A549 (cell line): ENCODE measurements around the gene HSPG2. TPM values are rescaled to one million over a fixed set of nuclear protein-coding genes. Genes with fewer than 3 reads are reported as not detected.

Experiments
- ATAC-seq, 2 experiments: fragments of 200-7000 bp in 1 of 2; fragments of >200 bp in 1 of 2; cut with Nextera tagmentation in 1 of 2; cut with Tn5 transposase in 1 of 2; 3 replicates each; pipeline versions ENCODE4 v1.8.0 to v1.9.1; 2018 to 2020; ENCODE audit warnings: mild to moderate bottlenecking in 1 of 2, moderate library complexity in 1 of 2
- CTCF ChIA-PET: fragments of 300-600 bp; sonication (Branson Sonifier 250); formaldehyde crosslinking; extraction: SDS; loops from one replicate; lab custom pipeline; 2021; ENCODE audit warnings: antibody characterized with exemption, inconsistent platforms; lab: Yijun Ruan, JAX
- POLR2A ChIA-PET: fragments of 350-600 bp; formaldehyde crosslinking; extraction: SDS; loops from one replicate; lab custom pipeline; 2021; ENCODE audit warnings: antibody characterized with exemption, inconsistent platforms; lab: Yijun Ruan, JAX
- DNase-seq, 2 experiments: peaks; one replicate each; pipeline versions ENCODE4 v3.0.0 to v3.0.0-alpha.2; 2011 to 2016; ENCODE audit warnings: low read depth in 1 of 2, low spot score in 1 of 2
- FAIRE-seq: peaks from 2 replicates; lab custom pipeline; 2011; peaks lifted over from hg19 to GRCh38; lab: Jason Lieb, UNC
- H3K27ac ChIP-seq, 2 experiments: fragments of >200 bp; sonication (Bioruptor Twin); formaldehyde crosslinking; 3 replicates each; pipeline ENCODE4 v1.5.1; 2016 to 2017
- H3K4me1 ChIP-seq: fragments of >200 bp; sonication (Bioruptor Twin); formaldehyde crosslinking; 3 replicates; pipeline ENCODE4 v1.6.1; 2016
- H3K4me2 ChIP-seq: fragments of >200 bp; sonication (Bioruptor Twin); formaldehyde crosslinking; 3 replicates; pipeline ENCODE4 v1.6.1; 2016
- H3K4me3 ChIP-seq: fragments of >200 bp; sonication (Bioruptor Twin); formaldehyde crosslinking; 3 replicates; pipeline ENCODE4 v1.5.1; 2016
- H3K9me3 ChIP-seq: fragments of >200 bp; sonication (Bioruptor Twin); formaldehyde crosslinking; 3 replicates; pipeline ENCODE4 v1.6.1; 2016
- BHLHE40 ChIP-seq: IDR thresholded peaks from 2 replicates; pipeline ENCODE4 v1.6.1; 2012; ENCODE audit warnings: low read depth, low read length, inconsistent platforms
- CBX8 ChIP-seq: fragments of 200-600 bp; sonication (generic); IDR thresholded peaks from 2 replicates; pipeline ENCODE4 v1.6.1; 2016
- CEBPB ChIP-seq, 2 experiments: fragments of >200 bp in 1 of 2; sonication (Bioruptor Twin) in 1 of 2; formaldehyde crosslinking in 1 of 2; IDR thresholded peaks; 2 replicates each; pipeline ENCODE4 v1.6.1; 2012 to 2016
- CHD4 ChIP-seq: fragments of 200-600 bp; sonication (generic); IDR thresholded peaks from 2 replicates; pipeline ENCODE4 v1.6.1; 2016; ENCODE audit warnings: antibody characterized with exemption, mild to moderate bottlenecking, borderline replicate concordance
- EP300 ChIP-seq, 2 experiments: fragments of >200 bp; sonication (Bioruptor Twin); formaldehyde crosslinking; IDR thresholded peaks; 2 replicates in 1 of 2; 3 replicates in 1 of 2; pipeline ENCODE4 v1.6.1; 2016 to 2017
- FOSB ChIP-seq: fragments of 250-450 bp; sonication (Bioruptor Pico); IDR thresholded peaks from 2 replicates; pipeline ENCODE4 v1.5.0; 2020; ENCODE audit warnings: mild to moderate bottlenecking, moderate library complexity
- FOSL2 ChIP-seq, 2 experiments: fragments of 450-650 bp in 1 of 2; fragments of >200 bp in 1 of 2; sonication (Bioruptor Twin) in 1 of 2; formaldehyde crosslinking; IDR thresholded peaks; 2 replicates each; pipeline versions ENCODE4 v1.5.0 to v1.6.1; 2016 to 2020; ENCODE audit warnings: mild to moderate bottlenecking in 1 of 2, moderate library complexity in 1 of 2
- GATA3 ChIP-seq: IDR thresholded peaks from 2 replicates; pipeline ENCODE4 v1.6.1; 2012; ENCODE audit warnings: borderline replicate concordance
- HOXA7 ChIP-seq: fragments of 250-450 bp; sonication (Bioruptor Pico); IDR thresholded peaks from 2 replicates; pipeline ENCODE4 v1.5.0; 2020; ENCODE audit warnings: mild to moderate bottlenecking, moderate library complexity
- HOXB13 ChIP-seq: fragments of 250-450 bp; sonication (Bioruptor Pico); IDR thresholded peaks from 2 replicates; pipeline ENCODE4 v1.5.0; 2020; ENCODE audit warnings: low read depth, mild to moderate bottlenecking, moderate library complexity
- KDM1A ChIP-seq: fragments of 200-600 bp; sonication (generic); IDR thresholded peaks from 2 replicates; pipeline ENCODE4 v1.6.1; 2016; ENCODE audit warnings: low read depth, mild to moderate bottlenecking
- NFE2L2 ChIP-seq: fragments of 150-350 bp; conservative IDR thresholded peaks from 2 replicates; pipeline ENCODE4 v1.6.1; 2014; ENCODE audit warnings: low read length
- RAD21 ChIP-seq, 2 experiments: fragments of >200 bp in 1 of 2; sonication (Bioruptor Twin) in 1 of 2; formaldehyde crosslinking in 1 of 2; IDR thresholded peaks in 1 of 2; conservative IDR thresholded peaks in 1 of 2; 2 replicates in 1 of 2; 3 replicates in 1 of 2; pipeline ENCODE4 v1.6.1; 2012 to 2018; ENCODE audit warnings: inconsistent platforms in 1 of 2
- RFX5 ChIP-seq: fragments of 450-650 bp; IDR thresholded peaks from 2 replicates; pipeline ENCODE4 v1.7.1; 2014; ENCODE audit warnings: antibody characterized with exemption, mild to moderate bottlenecking, moderate library complexity
- SMC3 ChIP-seq: fragments of >200 bp; sonication (Bioruptor Twin); formaldehyde crosslinking; IDR thresholded peaks from 3 replicates; pipeline ENCODE4 v1.6.1; 2018; ENCODE audit warnings: inconsistent platforms
- TP53 ChIP-seq: fragments of 250-450 bp; sonication (Bioruptor Pico); IDR thresholded peaks from 2 replicates; pipeline ENCODE4 v1.5.0; 2021; ENCODE audit warnings: mild to moderate bottlenecking, moderate library complexity
- ZC3H11A ChIP-seq: fragments of 450-650 bp; IDR thresholded peaks from 2 replicates; pipeline ENCODE4 v1.6.1; 2014; ENCODE audit warnings: antibody characterized with exemption, mild to moderate bottlenecking
- ZFP36 ChIP-seq: fragments of 450-650 bp; IDR thresholded peaks from 2 replicates; pipeline ENCODE4 v1.6.1; 2014; ENCODE audit warnings: borderline replicate concordance; ENCODE audit not compliant: partially characterized antibody
- WGBS: methylation state at CpG from one replicate; pipeline ENCODE4 v1.1.6; 2017; ENCODE audit errors: missing lambda C conversion rate; 5-methylcytosine and 5-hydroxymethylcytosine counted together
- polyA plus RNA-seq, 4 experiments: library from polyadenylated mRNA; depleted of rRNA in 3 of 4; stranded (reverse); fragments of >200 nt; fragmentation: RNase III in 1 of 4; extraction: RNeasy Plus Mini Kit Qiagen cat#74134 plus additional on column Dnase treatment in 1 of 4; gene quantifications; 2 replicates in 3 of 4; 3 replicates in 1 of 4; pipeline ENCODE4 v1.2.3, GENCODE V29; 2011 to 2017
- TF ChIP-seq, protein P1 (sequence below): fragments of 150-350 bp; IDR thresholded peaks from 2 replicates; pipeline ENCODE4 v1.6.1; 2014; ENCODE audit warnings: low read depth, mild to moderate bottlenecking, low read length
- TF ChIP-seq, protein P2 (sequence below): fragments of 250-450 bp; sonication (Bioruptor Pico); IDR thresholded peaks from 2 replicates; pipeline ENCODE4 v1.5.0; 2020; ENCODE audit warnings: low read depth, mild to moderate bottlenecking, moderate library complexity
- TF ChIP-seq, protein P3 (sequence below): fragments of 250-450 bp; sonication (Bioruptor Pico); IDR thresholded peaks from 2 replicates; pipeline ENCODE4 v1.5.0; 2021; ENCODE audit warnings: mild to moderate bottlenecking, moderate library complexity, borderline replicate concordance
- TF ChIP-seq, protein P4 (sequence below): fragments of >200 bp; sonication (Bioruptor Twin); formaldehyde crosslinking; IDR thresholded peaks from 3 replicates; pipeline ENCODE4 v1.5.1; 2016

Gene HSPG2
- polyA plus RNA-seq, 2 of the 4 experiments (the other 2 are of a cell fraction), result 7.0 to 42.7 TPM

DNA sequence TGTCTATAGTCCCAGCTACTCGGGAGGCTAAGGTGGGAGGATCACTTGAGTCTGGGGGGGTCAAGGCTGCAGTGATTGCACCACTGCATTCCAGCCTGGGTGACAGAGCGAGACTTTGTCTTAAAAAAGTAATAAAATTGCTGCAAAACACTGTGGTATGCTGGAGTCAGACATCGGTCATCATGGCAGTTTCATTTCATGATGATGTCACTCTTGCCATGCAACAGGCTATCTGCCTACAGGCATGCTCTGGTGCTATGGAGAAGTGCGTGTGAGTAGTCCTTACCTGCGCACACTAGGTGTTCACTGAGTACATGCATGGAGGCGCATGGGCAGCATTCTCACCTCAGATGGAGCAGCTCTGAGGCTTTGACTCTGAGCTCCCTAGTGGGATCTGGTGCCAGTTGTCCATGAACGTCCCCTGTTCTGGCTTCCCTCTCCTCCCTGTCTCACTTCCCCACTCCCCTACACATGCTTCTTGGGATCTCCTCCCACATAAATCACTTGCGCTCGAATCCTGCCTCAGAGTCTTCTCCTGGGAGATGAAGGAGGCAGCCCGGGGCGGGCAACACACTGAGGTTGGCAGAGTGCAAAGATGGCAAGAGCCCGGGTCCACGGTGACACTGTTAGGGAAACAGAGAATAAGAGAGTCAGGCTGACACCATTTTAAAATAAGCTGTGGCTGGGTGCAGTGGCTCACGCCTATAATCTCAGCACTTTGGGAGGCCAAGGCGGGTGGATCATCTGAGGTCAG is 29.3 kb upstream of the HSPG2 start:
- Histone ChIP-seq H3K9me3 (no peaks in the 10 kb centered on the region), H3K4me2 (no peak overlapping the region), H3K27ac (peak overlapping the region in 1 of 2 experiments; percentile 32; a peak in 1 of 6 replicates), H3K4me3 (no peak overlapping the region), H3K4me1 (peaks cover 10% of the 10 kb centered on the region; the same call in 1 of the 3 replicates)
- DNase-seq, result peak in 1 of 2 experiments; percentile 11
- no peak for ATAC-seq
- ChIA-PET CTCF (interaction anchor here (0.6 to 1.2 kb wide), 2 partner anchors 170 to 454 kb away, joined by 3 read pairs; no protein-coding TSS in a partner anchor), POLR2A (no interaction called here)
- 78% methylated on average over 15 of the region's 15 CpGs for WGBS
- FAIRE-seq, result no peak
- TF ChIP-seq CEBPB (IDR thresholded peaks at IDR 0.05), result peak in 1 of 2 experiments; percentile 26; a peak in 1 of 4 replicates
- no peak for TF ChIP-seq RAD21 (conservative IDR thresholded peaks at IDR 0.05 in 1 of 2, IDR thresholded peaks at IDR 0.05 in 1 of 2)
- TF ChIP-seq, all 56 proteins: peak for 1

DNA sequence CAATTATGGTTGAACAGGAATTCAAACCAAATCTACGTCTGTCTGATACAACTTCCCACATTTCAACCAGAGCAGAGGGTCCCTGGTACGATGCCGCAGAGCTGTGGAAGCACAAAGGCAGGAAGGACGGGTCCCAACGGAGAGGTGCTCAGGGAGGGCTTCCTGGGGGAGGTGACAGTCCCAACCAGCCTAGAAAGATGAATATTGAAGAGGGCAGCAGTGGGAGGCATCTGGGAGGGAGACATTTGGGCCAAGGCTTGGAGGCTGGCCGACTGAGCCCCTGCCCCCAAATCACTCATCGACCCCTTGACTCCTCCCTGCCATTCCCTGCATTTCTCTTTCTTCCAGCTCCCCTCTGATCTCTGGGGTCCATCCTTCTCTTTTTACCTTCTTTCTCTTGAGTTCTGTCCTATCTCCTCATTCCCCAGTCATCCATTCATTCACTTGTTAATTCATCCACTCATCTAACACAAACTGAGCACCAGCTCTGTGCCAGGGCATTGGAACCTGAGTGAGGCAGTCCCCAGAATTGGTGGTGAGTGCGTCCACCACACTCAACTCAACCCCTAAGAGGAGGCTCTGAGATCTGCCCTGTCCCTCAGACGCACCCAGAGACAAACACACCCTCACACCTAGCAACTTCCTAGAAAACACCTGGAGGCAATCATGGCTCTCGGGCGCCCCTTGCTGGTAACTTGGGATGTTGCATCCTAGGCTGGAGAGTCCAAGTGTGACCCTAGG is 26.5 kb upstream of the HSPG2 start:
- WGBS, result 65% methylated on average over 10 of the region's 11 CpGs
- ChIA-PET POLR2A (no interaction called here), CTCF (interaction anchor here (0.5 to 2.9 kb wide), 34 partner anchors 8 to 450 kb away, joined by 3 to 21 read pairs (median 4); partner anchors contain the start of gene HSPG2)
- peaks cover 10% of the 10 kb centered on the region; the same call in 1 of the 3 replicates for H3K4me1 ChIP-seq
- peak overlapping the region in 1 of 2 experiments; percentile 49; a peak in 2 of 6 replicates for H3K27ac ChIP-seq
- TF ChIP-seq HOXA7 (CRISPR knock-in tag) (no peak), TP53 (CRISPR knock-in tag) (no peak), BHLHE40 (no peak), KDM1A (no peak), NFE2L2 (no peak), RAD21 (conservative IDR thresholded peaks at IDR 0.05 in 1 of 2, IDR thresholded peaks at IDR 0.05 in 1 of 2) (peak; percentile 88 to 90), FOSL2 (IDR thresholded peaks at IDR 0.05) (no peak), FOSL2 (CRISPR knock-in tag; IDR thresholded peaks at IDR 0.05) (no peak), EP300 (IDR thresholded peaks at IDR 0.05) (no peak), CHD4 (no peak), CBX8 (no peak), RFX5 (no peak), ZFP36 (peak; percentile 22), SMC3 (peak; percentile 81), ZC3H11A (no peak), HOXB13 (CRISPR knock-in tag) (no peak), FOSB (no peak), GATA3 (no peak)
- TF ChIP-seq, protein P1, sequence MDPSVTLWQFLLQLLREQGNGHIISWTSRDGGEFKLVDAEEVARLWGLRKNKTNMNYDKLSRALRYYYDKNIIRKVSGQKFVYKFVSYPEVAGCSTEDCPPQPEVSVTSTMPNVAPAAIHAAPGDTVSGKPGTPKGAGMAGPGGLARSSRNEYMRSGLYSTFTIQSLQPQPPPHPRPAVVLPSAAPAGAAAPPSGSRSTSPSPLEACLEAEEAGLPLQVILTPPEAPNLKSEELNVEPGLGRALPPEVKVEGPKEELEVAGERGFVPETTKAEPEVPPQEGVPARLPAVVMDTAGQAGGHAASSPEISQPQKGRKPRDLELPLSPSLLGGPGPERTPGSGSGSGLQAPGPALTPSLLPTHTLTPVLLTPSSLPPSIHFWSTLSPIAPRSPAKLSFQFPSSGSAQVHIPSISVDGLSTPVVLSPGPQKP, result no peak
- TF ChIP-seq, protein P2, sequence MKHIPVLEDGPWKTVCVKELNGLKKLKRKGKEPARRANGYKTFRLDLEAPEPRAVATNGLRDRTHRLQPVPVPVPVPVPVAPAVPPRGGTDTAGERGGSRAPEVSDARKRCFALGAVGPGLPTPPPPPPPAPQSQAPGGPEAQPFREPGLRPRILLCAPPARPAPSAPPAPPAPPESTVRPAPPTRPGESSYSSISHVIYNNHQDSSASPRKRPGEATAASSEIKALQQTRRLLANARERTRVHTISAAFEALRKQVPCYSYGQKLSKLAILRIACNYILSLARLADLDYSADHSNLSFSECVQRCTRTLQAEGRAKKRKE (CRISPR knock-in tag), result no peak
- TF ChIP-seq, protein P3, sequence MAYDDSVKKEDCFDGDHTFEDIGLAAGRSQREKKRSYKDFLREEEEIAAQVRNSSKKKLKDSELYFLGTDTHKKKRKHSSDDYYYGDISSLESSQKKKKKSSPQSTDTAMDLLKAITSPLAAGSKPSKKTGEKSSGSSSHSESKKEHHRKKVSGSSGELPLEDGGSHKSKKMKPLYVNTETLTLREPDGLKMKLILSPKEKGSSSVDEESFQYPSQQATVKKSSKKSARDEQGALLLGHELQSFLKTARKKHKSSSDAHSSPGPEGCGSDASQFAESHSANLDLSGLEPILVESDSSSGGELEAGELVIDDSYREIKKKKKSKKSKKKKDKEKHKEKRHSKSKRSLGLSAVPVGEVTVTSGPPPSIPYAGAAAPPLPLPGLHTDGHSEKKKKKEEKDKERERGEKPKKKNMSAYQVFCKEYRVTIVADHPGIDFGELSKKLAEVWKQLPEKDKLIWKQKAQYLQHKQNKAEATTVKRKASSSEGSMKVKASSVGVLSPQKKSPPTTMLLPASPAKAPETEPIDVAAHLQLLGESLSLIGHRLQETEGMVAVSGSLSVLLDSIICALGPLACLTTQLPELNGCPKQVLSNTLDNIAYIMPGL (CRISPR knock-in tag), result no peak
- TF ChIP-seq, protein P4, sequence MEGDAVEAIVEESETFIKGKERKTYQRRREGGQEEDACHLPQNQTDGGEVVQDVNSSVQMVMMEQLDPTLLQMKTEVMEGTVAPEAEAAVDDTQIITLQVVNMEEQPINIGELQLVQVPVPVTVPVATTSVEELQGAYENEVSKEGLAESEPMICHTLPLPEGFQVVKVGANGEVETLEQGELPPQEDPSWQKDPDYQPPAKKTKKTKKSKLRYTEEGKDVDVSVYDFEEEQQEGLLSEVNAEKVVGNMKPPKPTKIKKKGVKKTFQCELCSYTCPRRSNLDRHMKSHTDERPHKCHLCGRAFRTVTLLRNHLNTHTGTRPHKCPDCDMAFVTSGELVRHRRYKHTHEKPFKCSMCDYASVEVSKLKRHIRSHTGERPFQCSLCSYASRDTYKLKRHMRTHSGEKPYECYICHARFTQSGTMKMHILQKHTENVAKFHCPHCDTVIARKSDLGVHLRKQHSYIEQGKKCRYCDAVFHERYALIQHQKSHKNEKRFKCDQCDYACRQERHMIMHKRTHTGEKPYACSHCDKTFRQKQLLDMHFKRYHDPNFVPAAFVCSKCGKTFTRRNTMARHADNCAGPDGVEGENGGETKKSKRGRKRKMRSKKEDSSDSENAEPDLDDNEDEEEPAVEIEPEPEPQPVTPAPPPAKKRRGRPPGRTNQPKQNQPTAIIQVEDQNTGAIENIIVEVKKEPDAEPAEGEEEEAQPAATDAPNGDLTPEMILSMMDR, result peak; percentile 66
- peak; percentile 48 to 66 for DNase-seq
- no peak overlapping the region for H3K4me2 ChIP-seq
- no peaks in the 10 kb centered on the region for H3K9me3 ChIP-seq
- ATAC-seq, result peak; percentile 97
- no peak overlapping the region for H3K4me3 ChIP-seq
- no peak for FAIRE-seq
